GM21381 (cell line): ENCODE data around the gene ETFDH.
A peak's percentile ranks its signal among the peaks of the same experiment; 100 is the strongest.
"Not testable (repeated sequence)": the region's sequence is repeated elsewhere in the genome, so short reads cannot be mapped to it uniquely, and the experiment has no call there.

ENCODE experiments used
- ATAC-seq: cut with Tn5 transposase; IDR thresholded peaks from one replicate; pipeline ENCODE4 v1.9.1; 2021; ENCODE audit warnings: mild to moderate bottlenecking, moderate library complexity; ENCODE audit not compliant: unreplicated experiment

The ETFDH gene

DNA sequence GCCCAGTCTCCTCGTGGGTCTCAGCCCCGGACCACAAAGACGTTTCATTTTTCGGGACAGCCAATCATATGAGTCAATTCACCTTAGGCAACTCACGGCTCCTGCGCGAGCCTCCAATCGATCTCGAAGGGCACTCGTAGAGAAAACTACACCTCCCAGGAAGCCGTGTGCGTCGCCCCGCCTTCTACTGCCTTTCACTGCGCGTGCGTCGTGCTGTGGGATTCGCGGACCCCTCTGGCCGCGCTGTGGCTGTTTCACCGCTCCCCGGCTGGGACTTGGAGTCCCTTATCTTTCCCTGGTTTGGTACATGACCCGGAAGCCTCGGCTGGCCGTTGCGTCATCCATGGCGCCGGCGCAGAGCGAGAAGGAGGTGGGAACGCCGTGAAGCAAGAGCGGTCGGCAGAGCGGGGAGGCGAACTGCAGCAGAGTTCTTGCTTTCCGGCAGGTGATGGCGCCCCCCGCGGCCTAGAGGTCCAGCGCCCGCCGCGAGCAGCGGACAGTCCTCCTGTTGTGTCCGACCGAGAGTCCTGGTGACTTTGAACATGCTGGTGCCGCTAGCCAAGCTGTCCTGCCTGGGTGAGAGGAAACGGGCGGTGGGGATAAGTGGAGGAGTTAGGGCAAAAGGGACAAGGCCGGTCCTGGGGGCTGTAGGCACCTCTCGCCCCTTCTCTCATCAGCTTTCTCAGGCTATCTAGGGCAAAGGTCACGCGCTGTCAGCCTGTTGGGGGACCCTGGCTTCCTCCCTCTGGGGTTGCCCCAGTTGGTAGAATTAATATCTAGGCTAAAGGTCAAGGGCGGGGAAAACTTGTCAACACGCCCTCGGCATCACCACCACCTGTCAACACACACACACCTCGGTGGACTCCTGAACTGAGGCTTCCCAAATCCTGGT, at the start of gene ETFDH:
TSS of gene ETFDH (plus strand) at position 382 of the 892 bp plus-strand sequence. CDS start at position 543, 161 bp downstream.
- peak; percentile 86 for ATAC-seq

DNA sequence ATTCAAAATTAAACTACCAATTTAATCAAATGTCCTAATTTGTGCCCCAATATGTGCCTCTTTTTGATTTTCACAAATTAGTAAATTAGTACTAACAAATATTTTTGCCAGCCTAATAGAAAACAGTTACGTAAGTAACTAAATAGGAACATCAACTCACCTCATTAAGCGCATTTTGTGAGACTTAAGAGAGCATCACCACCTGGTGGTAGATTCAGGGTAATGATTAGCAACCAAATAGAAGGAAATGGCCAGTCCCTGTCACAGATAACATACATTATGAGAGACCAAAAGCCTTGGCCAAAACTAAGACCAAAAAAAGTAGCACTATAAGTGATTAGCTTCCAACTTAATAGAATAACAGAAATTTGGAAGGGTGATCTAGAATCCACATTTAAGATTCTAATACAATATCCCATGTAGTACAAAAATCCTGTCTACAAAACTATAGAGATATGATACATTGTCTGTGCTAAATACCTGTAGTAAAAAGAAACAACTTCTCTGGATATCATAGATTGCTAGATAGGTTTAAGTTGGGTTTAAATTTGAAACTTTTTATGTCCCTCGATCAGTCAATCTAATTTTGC, 47.1 kb upstream of the ETFDH start:
- peak; percentile 95 for ATAC-seq

DNA sequence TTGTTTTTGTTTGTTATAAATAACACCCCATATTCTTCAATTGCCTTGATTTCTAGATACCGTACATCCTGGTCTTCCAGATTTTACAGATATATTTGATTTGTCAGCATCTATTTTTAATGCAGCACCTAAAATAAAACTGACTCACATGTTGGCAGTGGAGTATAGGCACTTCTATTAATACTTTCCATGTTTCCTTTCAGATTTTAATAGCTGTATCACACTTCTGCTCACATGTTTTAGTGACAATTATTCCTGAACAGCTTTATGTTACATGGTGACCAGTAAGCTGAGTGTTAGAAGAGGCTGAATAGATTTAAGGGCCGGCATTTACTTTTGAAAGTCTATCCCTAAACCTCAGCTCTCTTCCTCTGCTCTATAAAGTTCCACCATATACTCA, 46.6 kb upstream of the ETFDH start:
- ATAC-seq = no peak

DNA sequence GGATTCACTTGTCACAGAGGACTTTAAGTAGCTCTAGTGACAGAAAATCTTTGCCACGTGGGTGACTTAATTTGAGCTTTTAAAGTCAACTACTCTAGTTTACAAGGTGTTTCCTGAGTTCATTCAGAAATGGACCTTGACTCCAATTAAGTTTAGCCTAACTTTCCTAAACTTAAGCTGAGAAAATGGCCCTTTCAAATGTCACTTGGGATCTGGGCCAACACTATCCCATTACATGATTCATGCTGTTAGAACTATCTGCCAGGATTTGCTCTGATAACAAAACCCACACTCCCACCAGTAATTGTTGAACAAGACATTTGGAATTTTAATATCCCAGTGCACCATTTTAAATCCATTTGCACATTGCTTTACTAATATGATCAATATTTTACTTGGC, 41.2 kb upstream of the ETFDH start:
- ATAC-seq = no peak

DNA sequence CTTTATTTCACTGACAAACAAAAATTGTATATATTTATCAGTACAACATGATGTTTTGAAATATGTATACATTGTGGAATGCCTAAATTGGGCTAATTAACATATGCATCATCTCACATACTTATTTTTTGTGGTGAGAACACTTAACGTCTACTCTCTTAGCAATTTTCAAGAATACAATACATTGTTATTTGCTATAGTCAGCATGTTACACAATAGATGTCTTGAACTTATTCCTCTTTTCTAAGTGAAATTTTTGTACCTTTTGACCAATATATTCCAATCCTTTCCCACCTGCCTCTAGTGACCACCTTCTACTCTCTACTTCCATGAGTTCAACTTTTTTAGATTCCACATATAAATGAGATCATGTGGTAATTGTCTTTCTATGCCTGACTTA, 35.5 kb upstream of the ETFDH start:
- ATAC-seq = no peak

DNA sequence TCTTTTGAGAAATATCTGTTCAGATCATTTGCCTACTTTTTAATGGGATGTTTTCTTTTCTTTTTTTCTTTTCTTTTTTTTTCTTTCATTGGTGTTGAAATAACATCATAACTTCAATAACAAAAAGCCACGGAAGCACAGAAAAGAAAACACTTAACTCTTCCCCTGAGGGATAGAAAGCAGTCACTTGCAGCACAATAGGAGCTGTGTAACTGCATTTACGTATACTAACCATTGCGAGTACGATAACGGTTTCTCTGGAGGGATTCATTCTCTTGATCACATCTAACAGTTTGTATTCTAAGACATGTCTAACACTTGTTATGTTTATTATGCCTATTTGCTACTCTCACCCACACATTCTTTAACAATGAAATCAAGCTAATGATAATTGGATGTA, 27.7 kb upstream of the ETFDH start:
- ATAC-seq = no peak

DNA sequence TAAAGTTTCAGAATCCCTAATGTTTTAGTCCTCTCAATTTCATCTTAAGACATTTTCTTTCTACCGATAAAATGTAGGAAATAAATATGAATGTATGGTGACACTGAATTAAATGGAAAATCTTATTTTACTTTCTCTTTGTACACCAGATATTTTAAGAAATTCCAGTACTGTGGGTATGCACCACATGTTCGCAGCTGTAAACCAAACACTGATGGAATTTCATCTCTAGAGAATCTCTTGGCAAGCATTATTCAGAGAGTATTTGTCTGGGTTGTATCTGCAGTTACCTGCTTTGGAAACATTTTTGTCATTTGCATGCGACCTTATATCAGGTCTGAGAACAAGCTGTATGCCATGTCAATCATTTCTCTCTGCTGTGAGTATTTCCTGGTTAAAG, 27.3 kb upstream of the ETFDH start:
- ATAC-seq = no peak

DNA sequence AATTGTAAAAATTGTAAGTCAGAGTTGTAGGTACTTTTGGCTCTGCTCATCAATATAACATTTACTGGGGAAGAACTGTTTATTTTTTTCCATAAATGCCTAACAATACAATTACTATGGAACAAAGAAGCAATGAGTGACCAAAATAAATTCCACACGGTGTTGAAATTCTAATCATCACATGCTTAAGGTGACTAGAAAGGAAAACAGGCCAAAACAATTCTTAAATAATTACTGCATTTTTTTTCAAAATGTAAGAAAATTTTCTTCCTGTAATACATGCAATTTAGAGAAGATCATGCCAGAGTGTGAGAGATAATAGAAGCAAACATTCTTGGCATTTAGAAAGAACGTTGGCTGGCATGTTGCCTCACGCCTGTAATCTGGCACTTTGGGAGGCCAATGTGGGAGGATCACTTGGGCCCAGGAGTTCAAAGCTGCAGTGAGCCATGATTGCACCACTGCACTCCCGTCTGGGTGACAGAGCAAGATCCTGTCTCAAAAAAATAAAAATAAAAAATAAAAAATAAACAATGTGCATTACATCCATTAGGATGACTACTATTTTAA, 22.9 kb upstream of the ETFDH start:
- ATAC-seq = no peak

DNA sequence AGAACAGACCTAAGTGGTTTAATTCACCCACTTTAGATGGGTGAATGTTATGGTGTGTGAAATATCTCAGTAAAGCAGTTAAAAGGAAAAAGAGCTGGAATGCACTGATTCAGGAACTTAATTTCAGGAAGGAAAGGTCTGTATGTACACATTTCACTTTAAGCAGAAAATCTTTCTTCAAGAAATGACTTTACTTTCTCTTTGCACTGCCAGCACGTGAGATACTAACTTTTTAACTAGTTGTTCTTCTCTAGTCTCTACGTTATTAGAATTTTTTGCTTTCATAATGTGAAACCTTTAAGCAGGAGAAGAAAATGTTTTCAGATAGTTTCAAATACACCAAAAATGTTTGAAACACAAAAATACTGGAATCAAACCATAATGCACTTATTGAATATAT, 19.2 kb upstream of the ETFDH start:
- ATAC-seq = peak; percentile 47

DNA sequence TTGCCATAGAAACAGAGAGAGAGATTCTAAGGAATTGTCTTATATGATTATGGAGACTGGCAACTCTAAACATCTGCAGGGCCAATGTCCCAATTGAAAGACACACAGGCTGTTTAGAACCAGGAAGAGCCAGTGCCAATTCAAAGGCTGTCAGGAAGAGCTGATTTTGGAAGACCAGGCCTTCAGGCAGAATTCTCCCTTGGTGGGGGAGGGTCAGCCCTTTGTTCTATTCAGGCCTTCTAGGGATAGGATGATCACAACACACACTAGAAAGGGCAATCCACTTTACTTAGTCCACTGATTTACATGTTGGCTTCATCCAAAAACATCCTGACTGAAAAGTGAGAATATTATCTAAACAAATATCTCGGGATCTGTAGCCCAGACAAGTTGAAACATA, 15.7 kb upstream of the ETFDH start:
- no peak for ATAC-seq

DNA sequence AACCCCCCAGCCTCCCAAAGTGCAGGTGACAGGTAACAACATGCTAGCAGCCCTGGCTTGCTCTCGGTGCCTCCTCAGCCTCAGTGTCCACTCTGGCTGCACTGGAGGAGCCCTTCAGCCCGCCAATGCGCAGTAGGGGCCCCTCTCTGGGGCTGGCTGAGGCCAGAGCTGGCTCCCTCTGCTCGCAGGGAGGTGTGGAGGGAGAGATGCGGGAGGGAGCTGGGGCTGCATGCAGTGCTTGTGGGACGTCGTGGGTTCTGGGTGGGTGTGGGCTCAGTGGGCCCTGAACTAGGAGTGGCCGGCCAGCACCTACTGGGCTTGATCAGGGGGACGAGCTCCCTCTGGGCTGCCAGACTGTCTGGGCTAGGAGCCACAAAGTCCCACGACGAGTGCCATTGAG, 14.8 kb upstream of the ETFDH start:
- no peak for ATAC-seq

DNA sequence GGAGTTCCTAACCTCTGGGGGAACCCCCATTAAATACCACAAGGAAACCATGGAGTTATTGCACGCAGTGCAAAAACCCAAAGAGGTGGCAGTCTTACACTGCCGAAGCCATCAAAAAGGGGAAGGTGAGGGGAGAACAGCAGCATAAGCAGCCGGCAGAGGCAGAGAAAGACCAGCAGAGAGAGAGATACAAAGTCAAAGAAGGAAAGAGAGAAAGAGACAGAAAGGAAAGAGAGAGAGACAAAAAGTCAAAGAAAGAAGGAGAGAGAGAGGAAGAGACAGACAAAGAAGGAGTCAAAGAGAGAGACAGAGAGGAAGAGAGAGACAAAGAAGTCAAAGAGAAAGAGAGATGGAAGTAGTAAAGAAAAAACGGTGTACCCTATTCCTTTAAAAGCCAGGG, 8.8 kb upstream of the ETFDH start:
- not testable (repeated sequence) for ATAC-seq

DNA sequence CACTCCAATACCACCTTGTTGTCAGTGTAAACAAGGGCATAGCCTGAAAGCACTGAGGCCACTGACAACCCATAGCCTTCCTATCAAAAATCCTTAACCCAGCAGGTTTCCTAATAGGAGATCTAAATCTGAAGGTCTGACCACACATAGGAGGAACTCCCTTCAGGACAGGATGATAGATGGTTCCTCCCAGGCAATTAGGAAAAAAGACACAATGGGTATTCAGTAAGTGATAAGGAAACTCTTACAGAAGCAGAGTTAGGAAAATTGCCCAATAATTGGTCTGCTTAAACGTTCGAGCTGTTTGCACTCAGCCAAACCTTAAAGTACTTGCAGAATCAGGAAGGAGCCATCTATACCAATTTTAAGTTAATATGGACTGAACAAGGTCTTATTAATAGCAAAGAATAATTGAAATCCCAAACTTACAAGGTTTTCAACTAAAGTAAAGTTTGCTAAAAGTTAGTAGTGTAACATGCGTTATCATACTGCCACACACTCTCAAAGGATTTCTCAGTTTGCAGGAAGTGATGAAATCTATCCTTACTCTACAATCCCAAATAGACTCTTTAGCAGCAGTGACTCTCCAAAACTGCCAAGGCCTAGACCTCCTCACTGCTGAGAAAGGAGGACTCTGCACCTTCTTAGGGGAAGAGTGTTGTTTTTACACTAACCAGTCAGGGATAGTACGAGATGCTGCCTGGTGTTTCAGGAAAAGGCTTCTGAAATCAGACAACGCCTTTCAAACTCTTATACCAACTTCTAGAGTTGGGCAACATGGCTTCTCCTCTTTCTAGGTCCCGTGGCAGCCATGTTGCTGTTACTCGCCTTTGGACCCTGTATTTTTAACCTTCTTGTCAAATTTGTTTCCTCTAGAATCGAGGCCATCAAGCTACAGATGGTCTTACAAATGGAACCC, 8.1 kb upstream of the ETFDH start:
- not testable (repeated sequence) for ATAC-seq

DNA sequence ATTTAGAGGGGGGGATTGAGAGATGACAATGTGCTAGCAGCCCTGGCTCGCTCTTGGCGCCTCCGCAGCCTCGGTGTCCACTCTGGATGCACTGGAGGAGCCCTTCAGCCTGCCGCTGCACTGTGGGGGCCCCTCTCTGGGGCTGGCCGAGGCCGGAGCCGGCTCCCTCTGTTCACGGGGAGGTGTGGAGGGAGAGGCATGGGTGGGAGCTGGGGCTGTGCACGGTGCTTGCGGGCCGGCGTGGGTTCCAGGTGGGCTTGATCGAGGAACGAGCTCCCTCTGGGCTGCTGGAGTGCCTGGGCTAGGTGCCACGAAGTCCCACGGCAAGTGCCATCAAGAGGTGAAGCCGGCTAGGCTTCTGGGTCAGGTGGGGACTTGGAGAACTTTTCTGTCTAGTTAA, 7.3 kb upstream of the ETFDH start:
- no peak for ATAC-seq

DNA sequence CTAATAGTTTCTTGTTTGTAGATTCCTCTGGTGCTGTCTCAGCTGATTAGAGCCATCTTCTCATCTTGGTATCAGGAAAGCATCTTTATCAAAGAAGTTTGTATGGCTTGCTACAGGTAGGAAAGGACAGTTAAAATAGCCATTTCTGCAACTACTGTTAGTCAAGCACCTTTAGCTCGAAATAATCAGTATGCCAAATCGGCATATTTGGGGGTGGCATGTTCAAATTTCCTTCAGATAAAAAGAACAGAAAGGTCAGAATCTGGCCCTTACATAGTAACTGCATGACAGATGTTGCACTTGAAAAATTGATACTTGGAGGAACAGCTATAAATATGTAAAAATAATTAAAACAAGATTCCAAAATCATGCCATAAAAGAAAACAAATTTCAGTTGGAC, 5.2 kb upstream of the ETFDH start:
- no peak for ATAC-seq

DNA sequence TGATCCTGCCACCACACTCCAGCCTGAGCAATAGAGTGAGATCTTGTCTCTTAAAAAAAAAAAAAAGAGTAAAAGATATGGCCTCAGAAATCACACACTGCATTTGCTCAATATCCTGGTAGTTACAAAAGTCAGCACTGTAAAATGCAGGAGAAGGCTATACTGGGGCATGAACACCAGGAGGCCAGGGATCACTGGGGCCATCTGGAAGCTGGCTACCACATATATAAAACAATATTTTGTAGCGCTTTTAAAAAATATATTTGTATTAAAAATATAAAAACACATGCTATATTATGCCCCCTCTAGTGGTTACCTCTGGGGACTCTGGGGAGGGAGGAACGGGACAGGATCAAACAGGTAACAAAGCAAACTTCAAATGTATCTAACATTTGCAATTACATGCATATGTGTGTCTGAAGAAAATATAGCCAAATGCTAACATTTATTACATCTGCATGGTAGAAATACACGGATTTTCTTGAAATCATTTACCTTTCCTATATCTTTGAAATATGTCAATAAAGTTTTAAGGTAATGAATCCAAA, 4.4 kb upstream of the ETFDH start:
- no peak for ATAC-seq

DNA sequence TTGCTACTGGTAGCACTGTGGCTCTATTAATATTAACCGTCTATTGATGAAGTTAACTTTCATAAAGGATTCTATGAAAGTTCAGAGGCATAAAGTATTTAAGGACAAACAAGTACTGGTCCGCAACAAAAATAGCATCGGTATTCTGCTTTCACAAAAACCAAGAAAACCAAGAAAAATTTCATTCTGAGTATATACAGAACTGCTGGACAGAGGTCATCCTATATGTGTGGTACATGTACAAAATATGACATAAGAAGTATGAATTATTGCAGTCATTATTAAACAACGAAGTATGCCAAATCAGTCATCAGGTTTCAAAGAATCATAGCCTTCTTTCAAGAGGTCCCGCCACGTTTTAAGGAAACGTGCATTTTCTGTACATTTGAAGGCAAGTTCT, 2.8 kb upstream of the ETFDH start:
- no peak for ATAC-seq

DNA sequence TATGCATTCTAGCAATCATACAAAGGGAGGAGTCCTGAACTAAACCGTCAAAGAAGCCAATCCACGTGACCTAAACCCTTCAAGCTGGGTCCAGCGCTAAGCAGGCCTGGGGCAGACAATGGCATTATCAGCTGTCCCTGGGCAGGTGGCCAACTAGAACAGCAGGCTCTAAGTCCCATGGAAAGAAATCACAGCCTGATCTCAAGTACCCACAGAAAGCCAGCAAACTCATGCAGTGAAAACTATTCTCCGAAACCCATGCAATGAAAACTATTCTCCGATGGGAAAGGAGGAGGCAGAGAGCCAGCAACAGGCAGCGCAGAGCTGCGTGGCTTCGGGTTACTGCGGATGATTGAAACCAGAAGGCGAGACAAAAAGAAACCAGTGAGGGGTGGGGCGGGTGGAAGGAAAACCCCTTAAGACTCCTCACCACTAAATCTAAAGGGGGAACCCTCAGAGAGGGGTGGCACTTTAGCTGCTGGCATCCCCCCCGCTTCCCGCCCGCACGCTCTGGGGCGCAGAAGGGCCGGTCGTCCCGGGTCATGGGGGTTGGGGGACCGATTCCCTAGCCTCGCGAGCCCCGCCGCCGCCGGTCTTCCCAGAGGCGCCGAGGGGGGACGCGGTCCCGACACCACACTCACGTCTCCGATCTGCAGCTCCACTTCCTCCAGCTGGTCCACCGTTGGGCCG, 976 bp upstream of the ETFDH start:
- peak; percentile 26 for ATAC-seq

DNA sequence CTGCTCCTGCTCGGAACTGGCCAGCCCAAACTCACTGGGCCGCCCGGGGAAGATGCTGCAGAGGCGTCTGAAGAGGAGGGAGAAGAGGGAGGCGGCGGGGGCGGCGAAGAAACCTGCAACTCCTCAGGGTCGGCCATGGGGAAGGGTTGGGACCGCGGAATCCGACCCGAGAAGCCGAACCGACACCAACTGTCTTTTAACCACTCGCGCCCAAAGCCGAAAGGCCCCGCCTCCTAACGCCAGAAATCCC, 506 bp upstream of the ETFDH start, which contains the start of gene C4orf46:
TSS of gene C4orf46 (minus strand) at position 223 of the 250 bp plus-strand sequence. CDS start at position 137, 86 bp downstream.
- no peak for ATAC-seq

DNA sequence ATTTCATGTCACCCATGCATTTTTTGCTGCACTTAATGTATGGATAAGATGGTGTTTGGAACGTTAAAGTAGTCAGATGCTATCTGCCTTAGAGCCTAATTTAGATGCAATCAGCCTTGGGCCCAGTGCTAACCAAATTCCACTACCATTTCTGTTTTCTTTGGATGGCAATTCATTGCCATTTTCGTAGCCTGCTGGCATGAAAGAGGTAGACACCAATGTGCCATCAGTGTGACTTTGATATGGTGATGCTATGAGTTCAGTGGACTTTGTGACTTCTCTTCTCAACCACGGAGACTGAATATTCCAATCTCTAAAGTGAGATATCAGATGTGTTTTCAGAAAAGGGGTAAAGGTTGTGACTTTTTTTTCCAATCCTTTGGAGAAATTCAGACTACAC, 1.5 kb downstream of the ETFDH start:
- ATAC-seq = no peak
